HepG2 (cell line): Measurements from ENCODE around the gene CARD19. TPM values are rescaled to one million over a fixed set of nuclear protein-coding genes. Genes with fewer than 3 reads are reported as not detected.

ENCODE experiments used
- FOSL2 ChIP-seq: sonication (generic); formaldehyde crosslinking; IDR thresholded peaks from 2 replicates; pipeline ENCODE4 v1.4.0; 2020; ENCODE audit warnings: missing genetic modification reagents
- HIC2 ChIP-seq: sonication (generic); formaldehyde crosslinking; IDR thresholded peaks from 2 replicates; pipeline ENCODE4 v1.9.0; 2022; ENCODE audit warnings: low read depth, missing genetic modification reagents
- HMGXB4 ChIP-seq, 2 experiments: sonication (generic) in 1 of 2; formaldehyde crosslinking in 1 of 2; IDR thresholded peaks; 2 replicates each; pipeline versions ENCODE4 v1.4.0 to v1.6.1; 2018 to 2020; ENCODE audit warnings: missing genetic modification reagents in 2 of 2, borderline replicate concordance in 1 of 2, low read depth in 1 of 2, mild to moderate bottlenecking in 1 of 2, missing biosample characterization in 1 of 2
- KDM5B ChIP-seq: sonication (generic); formaldehyde crosslinking; IDR thresholded peaks from 2 replicates; pipeline ENCODE4 v1.4.0; 2020; ENCODE audit warnings: missing genetic modification reagents, mild to moderate bottlenecking, borderline replicate concordance
- KLF11 ChIP-seq: IDR thresholded peaks from 2 replicates; pipeline ENCODE4 v1.6.1; 2016; ENCODE audit warnings: missing compliant biosample characterization
- SALL2 ChIP-seq: sonication (generic); formaldehyde crosslinking; IDR thresholded peaks from 2 replicates; pipeline ENCODE4 v1.8.1; 2023; ENCODE audit warnings: mild to moderate bottlenecking, missing genetic modification reagents, inconsistent platforms
- SNAPC4 ChIP-seq: sonication (generic); formaldehyde crosslinking; IDR thresholded peaks from 2 replicates; pipeline ENCODE4 v1.4.0; 2020; ENCODE audit warnings: mild to moderate bottlenecking, missing genetic modification reagents
- TAF15 ChIP-seq: fragments of 200-400 bp; formaldehyde crosslinking; IDR thresholded peaks from one replicate; pipeline ENCODE4 v1.6.1; 2018; ENCODE audit warnings: mild to moderate bottlenecking, low read depth, low read length; ENCODE audit not compliant: poor library complexity, severe bottlenecking
- ZNF282 ChIP-seq: fragments of 450-650 bp; IDR thresholded peaks from 2 replicates; pipeline ENCODE4 v1.6.1; 2018; ENCODE audit not compliant: partially characterized antibody
- polyA plus RNA-seq, 8 experiments: library from polyadenylated mRNA; depleted of rRNA in 3 of 8; stranded (reverse) in 7 of 8; unstranded in 1 of 8; fragments of >200 nt; fragmentation: Illumina TruSeq in 4 of 8; extraction: Trizol in 4 of 8; gene quantifications; 2 replicates each; pipeline versions ENCODE4 v1.2.1 to v1.2.3, GENCODE V29; 2011 to 2016; ENCODE audit warnings: low read depth in 4 of 8, missing spikeins in 1 of 8, mixed read lengths in 1 of 8; ENCODE audit not compliant: insufficient read depth in 1 of 8
- total RNA-seq, 5 experiments: library from RNA; depleted of rRNA; stranded (reverse); fragments of >200 nt; fragmentation: Illumina TruSeq; extraction: Trizol; gene quantifications; 2 replicates each; pipeline ENCODE4 v1.2.3, GENCODE V29; 2016; ENCODE audit warnings: low read depth in 1 of 5
- TF ChIP-seq, protein P1 (sequence below): sonication (generic); formaldehyde crosslinking; IDR thresholded peaks from 2 replicates; pipeline ENCODE4 v1.4.0; 2020; ENCODE audit warnings: missing genetic modification reagents, borderline replicate concordance
- TF ChIP-seq, protein P2 (sequence below): sonication (generic); formaldehyde crosslinking; IDR thresholded peaks from 2 replicates; pipeline ENCODE4 v1.4.0; 2020; ENCODE audit warnings: missing genetic modification reagents, borderline replicate concordance
- TF ChIP-seq, protein P3 (sequence below): IDR thresholded peaks from 2 replicates; pipeline ENCODE4 v1.6.1; 2016; ENCODE audit warnings: mild to moderate bottlenecking, missing biosample characterization, missing genetic modification reagents

CARD19 gene
- total and polyA plus RNA-seq, 2 of the 13 experiments (the other 11 are each of a cell fraction or from before 2014, with no cell fraction given) = 18.4 to 47.2 TPM

GRCh38 chr9:93119953-93120845 is 24.2 kb downstream of the CARD19 start (continued):
- peak; percentile 50; the same call in 1 of the 2 replicates for TF ChIP-seq SNAPC4 (CRISPR knock-in tag)
- TF ChIP-seq, protein P1, sequence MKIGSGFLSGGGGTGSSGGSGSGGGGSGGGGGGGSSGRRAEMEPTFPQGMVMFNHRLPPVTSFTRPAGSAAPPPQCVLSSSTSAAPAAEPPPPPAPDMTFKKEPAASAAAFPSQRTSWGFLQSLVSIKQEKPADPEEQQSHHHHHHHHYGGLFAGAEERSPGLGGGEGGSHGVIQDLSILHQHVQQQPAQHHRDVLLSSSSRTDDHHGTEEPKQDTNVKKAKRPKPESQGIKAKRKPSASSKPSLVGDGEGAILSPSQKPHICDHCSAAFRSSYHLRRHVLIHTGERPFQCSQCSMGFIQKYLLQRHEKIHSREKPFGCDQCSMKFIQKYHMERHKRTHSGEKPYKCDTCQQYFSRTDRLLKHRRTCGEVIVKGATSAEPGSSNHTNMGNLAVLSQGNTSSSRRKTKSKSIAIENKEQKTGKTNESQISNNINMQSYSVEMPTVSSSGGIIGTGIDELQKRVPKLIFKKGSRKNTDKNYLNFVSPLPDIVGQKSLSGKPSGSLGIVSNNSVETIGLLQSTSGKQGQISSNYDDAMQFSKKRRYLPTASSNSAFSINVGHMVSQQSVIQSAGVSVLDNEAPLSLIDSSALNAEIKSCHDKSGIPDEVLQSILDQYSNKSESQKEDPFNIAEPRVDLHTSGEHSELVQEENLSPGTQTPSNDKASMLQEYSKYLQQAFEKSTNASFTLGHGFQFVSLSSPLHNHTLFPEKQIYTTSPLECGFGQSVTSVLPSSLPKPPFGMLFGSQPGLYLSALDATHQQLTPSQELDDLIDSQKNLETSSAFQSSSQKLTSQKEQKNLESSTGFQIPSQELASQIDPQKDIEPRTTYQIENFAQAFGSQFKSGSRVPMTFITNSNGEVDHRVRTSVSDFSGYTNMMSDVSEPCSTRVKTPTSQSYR (CRISPR knock-in tag) = peak; percentile 58; the same call in 1 of the 2 replicates
- TF ChIP-seq TAF15 = no peak
- peak; percentile 84 for TF ChIP-seq SALL2 (CRISPR knock-in tag)
- TF ChIP-seq, protein P2, sequence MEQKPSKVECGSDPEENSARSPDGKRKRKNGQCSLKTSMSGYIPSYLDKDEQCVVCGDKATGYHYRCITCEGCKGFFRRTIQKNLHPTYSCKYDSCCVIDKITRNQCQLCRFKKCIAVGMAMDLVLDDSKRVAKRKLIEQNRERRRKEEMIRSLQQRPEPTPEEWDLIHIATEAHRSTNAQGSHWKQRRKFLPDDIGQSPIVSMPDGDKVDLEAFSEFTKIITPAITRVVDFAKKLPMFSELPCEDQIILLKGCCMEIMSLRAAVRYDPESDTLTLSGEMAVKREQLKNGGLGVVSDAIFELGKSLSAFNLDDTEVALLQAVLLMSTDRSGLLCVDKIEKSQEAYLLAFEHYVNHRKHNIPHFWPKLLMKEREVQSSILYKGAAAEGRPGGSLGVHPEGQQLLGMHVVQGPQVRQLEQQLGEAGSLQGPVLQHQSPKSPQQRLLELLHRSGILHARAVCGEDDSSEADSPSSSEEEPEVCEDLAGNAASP (CRISPR knock-in tag) = peak; percentile 84; the same call in 1 of the 2 replicates
- peak; percentile 96 for TF ChIP-seq FOSL2 (CRISPR knock-in tag)
- TF ChIP-seq ZNF282 = no peak
- TF ChIP-seq, protein P3, sequence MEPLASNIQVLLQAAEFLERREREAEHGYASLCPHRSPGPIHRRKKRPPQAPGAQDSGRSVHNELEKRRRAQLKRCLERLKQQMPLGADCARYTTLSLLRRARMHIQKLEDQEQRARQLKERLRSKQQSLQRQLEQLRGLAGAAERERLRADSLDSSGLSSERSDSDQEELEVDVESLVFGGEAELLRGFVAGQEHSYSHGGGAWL = peak; percentile 79; the same call in 1 of the 2 replicates
- peak; percentile 70; the same call in 1 of the 2 replicates for TF ChIP-seq KLF11 (CRISPR knock-in tag)
- TF ChIP-seq KDM5B = peak; percentile 94
- peak; percentile 85; the same call in 1 of the 2 replicates for TF ChIP-seq HIC2 (CRISPR knock-in tag)
- peak; percentile 64 to 85 for TF ChIP-seq HMGXB4 (CRISPR knock-in tag; IDR thresholded peaks at IDR 0.05; ENCODE audit: borderline replicate concordance in 1 of 2, low read depth in 1 of 2)
